ENCODE results near the gene PLXNC1.
A peak's percentile ranks its signal among the peaks of the same experiment; 100 is the strongest.

The PLXNC1 gene

GRCh38 chr12:94147991-94148738 lies at the start of gene PLXNC1:
PLXNC1 (plus strand) TSS chr12:94148577; CDS start chr12:94148972, 395 bp downstream.
- DNase-seq: peak; percentile 76

GRCh38 chr12:94099191-94099590 lies 49.2 kb upstream of the PLXNC1 start:
- no peak for DNase-seq

- DNase-seq: no peak
These were observed 48.7 kb upstream of the PLXNC1 start for GRCh38 chr12:94099632-94100031.

GRCh38 chr12:94100211-94100627 lies 48.2 kb upstream of the PLXNC1 start:
- peak; percentile 18 for DNase-seq

GRCh38 chr12:94100990-94101737 lies 47.2 kb upstream of the PLXNC1 start:
- DNase-seq: peak; percentile 70

GRCh38 chr12:94101738-94102660 lies 46.4 kb upstream of the PLXNC1 start:
- DNase-seq: peak; percentile 89

GRCh38 chr12:94103986-94104385 lies 44.4 kb upstream of the PLXNC1 start:
- DNase-seq: no peak

GRCh38 chr12:94107910-94108309 lies 40.5 kb upstream of the PLXNC1 start:
- no peak for DNase-seq

- no peak for DNase-seq
These were observed 39.2 kb upstream of the PLXNC1 start for GRCh38 chr12:94109160-94109559.

GRCh38 chr12:94110258-94110657 lies 38.1 kb upstream of the PLXNC1 start:
- DNase-seq: no peak

GRCh38 chr12:94111302-94111701 lies 37.1 kb upstream of the PLXNC1 start:
- DNase-seq: no peak

GRCh38 chr12:94112121-94112520 lies 36.3 kb upstream of the PLXNC1 start:
- DNase-seq: no peak

- DNase-seq: no peak
These were observed 34.2 kb upstream of the PLXNC1 start for GRCh38 chr12:94114166-94114565.

- no peak for DNase-seq
These were observed 32.2 kb upstream of the PLXNC1 start for GRCh38 chr12:94116191-94116590.

- DNase-seq: no peak
These were observed 26.5 kb upstream of the PLXNC1 start for GRCh38 chr12:94121886-94122285.

GRCh38 chr12:94122591-94122990 lies 25.8 kb upstream of the PLXNC1 start:
- no peak for DNase-seq

- no peak for DNase-seq
These were observed 25.2 kb upstream of the PLXNC1 start for GRCh38 chr12:94123127-94123526.

GRCh38 chr12:94126067-94126466 lies 22.3 kb upstream of the PLXNC1 start:
- DNase-seq: no peak

GRCh38 chr12:94127239-94128131 lies 20.9 kb upstream of the PLXNC1 start:
- no peak for DNase-seq

GRCh38 chr12:94128280-94128679 lies 20.1 kb upstream of the PLXNC1 start:
- DNase-seq: no peak

- peak; percentile 57 for DNase-seq
These were observed 14.2 kb upstream of the PLXNC1 start for GRCh38 chr12:94133964-94134795.
